ENCODE data around the gene NPLOC4.

The NPLOC4 gene

DNA sequence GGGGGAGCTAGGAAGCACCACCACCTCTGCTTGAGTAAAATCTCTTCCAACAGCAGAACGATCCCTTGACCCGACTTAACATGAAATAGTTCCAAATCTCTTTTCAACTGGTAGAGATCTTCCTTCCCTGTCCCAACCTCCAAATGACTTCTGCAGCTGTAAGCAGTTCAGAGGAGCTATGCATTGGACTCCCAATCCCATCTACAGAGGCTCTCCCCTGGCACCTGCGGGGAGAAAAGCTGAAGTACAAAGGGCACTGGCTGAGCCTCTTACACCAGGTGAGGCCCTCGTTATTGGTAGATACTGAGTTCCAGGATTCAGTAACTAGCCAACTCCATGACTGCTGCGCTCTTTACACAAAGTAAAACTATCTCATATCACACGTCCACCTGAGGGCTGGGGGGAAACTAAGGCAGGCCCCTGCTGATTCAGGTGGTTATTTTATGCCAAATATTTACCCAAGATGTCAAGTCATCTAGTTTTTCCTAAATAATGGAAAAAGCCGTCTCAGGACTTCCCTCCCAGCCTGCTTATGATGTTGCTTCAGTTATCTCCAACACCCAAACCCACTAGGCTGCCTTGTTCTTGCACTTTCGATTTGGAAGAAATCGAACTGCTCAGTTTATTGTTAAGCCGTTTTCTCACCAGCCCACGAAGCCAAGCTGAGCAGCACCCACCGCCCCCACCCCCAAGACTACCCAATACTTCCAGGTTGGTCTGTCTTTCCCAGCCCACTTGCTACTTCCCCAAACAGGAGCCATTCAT lies 127.5 kb downstream of the NPLOC4 start:
- TF ChIP-seq, protein P1, sequence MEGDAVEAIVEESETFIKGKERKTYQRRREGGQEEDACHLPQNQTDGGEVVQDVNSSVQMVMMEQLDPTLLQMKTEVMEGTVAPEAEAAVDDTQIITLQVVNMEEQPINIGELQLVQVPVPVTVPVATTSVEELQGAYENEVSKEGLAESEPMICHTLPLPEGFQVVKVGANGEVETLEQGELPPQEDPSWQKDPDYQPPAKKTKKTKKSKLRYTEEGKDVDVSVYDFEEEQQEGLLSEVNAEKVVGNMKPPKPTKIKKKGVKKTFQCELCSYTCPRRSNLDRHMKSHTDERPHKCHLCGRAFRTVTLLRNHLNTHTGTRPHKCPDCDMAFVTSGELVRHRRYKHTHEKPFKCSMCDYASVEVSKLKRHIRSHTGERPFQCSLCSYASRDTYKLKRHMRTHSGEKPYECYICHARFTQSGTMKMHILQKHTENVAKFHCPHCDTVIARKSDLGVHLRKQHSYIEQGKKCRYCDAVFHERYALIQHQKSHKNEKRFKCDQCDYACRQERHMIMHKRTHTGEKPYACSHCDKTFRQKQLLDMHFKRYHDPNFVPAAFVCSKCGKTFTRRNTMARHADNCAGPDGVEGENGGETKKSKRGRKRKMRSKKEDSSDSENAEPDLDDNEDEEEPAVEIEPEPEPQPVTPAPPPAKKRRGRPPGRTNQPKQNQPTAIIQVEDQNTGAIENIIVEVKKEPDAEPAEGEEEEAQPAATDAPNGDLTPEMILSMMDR (IDR thresholded peaks at IDR 0.05) = no peak
- H3K9me3 ChIP-seq = no peaks in the 10 kb centered on the region
- DNase-seq = no peak
- H3K36me3 ChIP-seq = peaks cover 43 to 48% (median 46%) of the 10 kb centered on the region in 3 donors
- peak overlapping the region; percentile 95 to 100 for H3K27ac ChIP-seq
- H3K27me3 ChIP-seq = no peaks in the 10 kb centered on the region
- intact Hi-C loops (cut with DNase I; ENCODE audit: low total_unique reads) = no loop called here
- peaks cover 0 to 21% (median 8%) of the 10 kb centered on the region in 4 donors for H3K4me1 ChIP-seq
- H3K4me3 ChIP-seq = peak overlapping the region; percentile 92 to 99

DNA sequence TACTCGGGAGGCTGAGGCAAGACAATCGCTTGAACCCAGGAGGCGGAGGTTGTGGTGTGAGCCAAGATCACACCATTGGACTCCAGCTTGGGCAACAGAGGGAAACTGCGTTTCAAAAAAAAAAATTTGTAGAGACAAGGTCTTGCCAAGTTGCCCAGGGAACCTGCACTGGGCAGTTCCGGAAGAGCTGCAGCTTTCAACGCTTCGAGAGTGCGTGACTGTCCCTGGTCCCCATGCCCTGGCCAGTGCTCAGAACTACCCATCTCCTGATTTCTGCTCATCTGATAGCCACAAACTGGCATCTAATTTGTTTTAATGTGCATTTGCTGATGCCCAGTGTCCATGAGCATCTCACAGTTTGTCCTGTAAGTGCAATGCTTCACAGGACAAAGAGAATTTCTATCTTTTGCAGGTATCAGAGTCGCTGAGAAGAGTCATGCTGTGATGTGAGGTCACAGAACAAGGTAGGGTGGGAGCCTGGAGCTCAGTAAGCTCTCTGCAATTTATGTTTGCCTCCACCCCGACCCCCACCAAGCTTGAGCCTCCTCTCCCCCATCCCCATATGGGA lies 128.2 kb downstream of the NPLOC4 start:
- TF ChIP-seq, protein P1 (IDR thresholded peaks at IDR 0.05) = no peak
- Histone ChIP-seq H3K4me3 (peak overlapping the region; percentile 92 to 99), H3K27me3 (no peaks in the 10 kb centered on the region), H3K9me3 (no peaks in the 10 kb centered on the region), H3K36me3 (peaks cover 43 to 48% (median 46%) of the 10 kb centered on the region in 3 donors), H3K27ac (peak overlapping the region; percentile 95 to 100), H3K4me1 (peaks cover 0 to 19% (median 8%) of the 10 kb centered on the region in 4 donors)
- intact Hi-C loops (cut with DNase I; ENCODE audit: low total_unique reads) = no loop called here
- no peak for DNase-seq

All from tibial artery (tissue), 4 donors.